Spleen (tissue), 7 donors: Measurements from ENCODE around the gene PRR35.

Experiments
- CTCF ChIP-seq, 11 experiments: fragments of 200-600 bp in 7 of 11; fragments of 450-650 bp in 4 of 11; sonication (generic) in 4 of 11; IDR thresholded peaks in 8 of 11; conservative IDR thresholded peaks in 3 of 11; 1 replicate in 7 of 11; 2 replicates in 4 of 11; pipeline versions ENCODE4 v1.4.0 to v1.8.0; 2016 to 2021; ENCODE audit warnings: antibody characterized with exemption in 11 of 11, inconsistent platforms in 4 of 11, mild to moderate bottlenecking in 1 of 11
- POLR2A ChIP-seq, 3 donors: fragments of 450-650 bp; IDR thresholded peaks; one replicate each; pipeline ENCODE4 v1.5.1; 2017; ENCODE audit warnings: antibody characterized with exemption in 3 of 3, mild to moderate bottlenecking in 1 of 3
- POLR2AphosphoS5 ChIP-seq, 3 donors: sonication (generic); formaldehyde crosslinking; IDR thresholded peaks; one replicate each; pipeline ENCODE4 v1.5.1; 2017; ENCODE audit warnings: antibody characterized with exemption in 3 of 3
- donor health status: DM: no; HTN: no; CAD: no; lungs with moderate emphysema.
- donor health status: DM: no; HTN: no; CAD: no.
- donor health status: DM: no; HTN: no; CAD: no.

DNA sequence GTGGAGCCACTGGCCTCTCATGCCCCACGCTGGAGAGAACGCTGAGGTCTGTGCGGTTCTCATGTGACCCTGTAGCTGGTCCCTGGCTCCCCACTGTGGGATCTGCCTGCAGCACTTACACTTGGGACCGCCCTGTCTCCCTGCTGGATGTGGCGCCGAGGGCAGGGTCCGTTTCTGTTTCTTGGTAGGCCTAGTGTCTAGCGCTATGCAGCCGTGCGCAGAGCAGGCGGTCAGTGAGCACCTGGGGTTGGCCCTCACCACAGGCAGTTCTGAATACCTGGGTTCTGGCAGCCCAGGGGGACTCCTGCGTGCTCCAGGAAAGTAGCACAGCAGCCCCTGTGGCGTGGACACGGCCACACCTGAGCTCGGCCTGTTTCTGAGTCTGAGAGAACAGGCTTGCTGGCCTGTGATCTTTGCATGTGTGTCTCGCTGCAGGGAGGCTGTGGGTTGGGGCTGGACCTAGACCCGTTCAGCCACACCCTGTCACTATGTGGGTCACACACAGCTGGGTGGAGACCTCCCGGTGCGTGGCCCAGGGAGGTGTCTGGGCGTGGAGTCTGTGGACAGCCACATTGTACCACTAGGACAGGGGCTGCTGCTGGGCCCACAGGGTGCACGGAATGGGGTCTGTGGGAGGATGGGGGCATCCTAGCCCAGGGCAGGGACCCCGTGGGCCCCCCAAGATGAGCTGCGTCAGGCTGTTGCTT, 29.9 kb upstream of the PRR35 start:
- TF ChIP-seq POLR2A (IDR thresholded peaks at IDR 0.05) = no peak
- no peak for TF ChIP-seq CTCF (IDR thresholded peaks at IDR 0.05 in 8 of 11, conservative IDR thresholded peaks at IDR 0.05 in 3 of 11)
- TF ChIP-seq POLR2AphosphoS5 (IDR thresholded peaks at IDR 0.05) = peak in 1 of 3 donors; percentile 16
